Thymus (tissue), 11 donors: Measurements from ENCODE around the gene RUFY2. TPM values are rescaled to one million over a fixed set of nuclear protein-coding genes. Genes with fewer than 3 reads are reported as not detected.
"Not testable (repeated sequence)": the region's sequence is repeated elsewhere in the genome, so short reads cannot be mapped to it uniquely, and the experiment has no call there.

ENCODE experiments used
- DNase-seq, 9 donors: peaks; one replicate each; pipeline ENCODE4 v3.0.0-alpha.2; 2013; ENCODE audit warnings: low spot score in 9 of 9, low read depth in 6 of 9, missing footprints in 1 of 9
- H3K27ac ChIP-seq, 2 donors: one replicate each; pipeline ENCODE4 v1.5.1; 2013; ENCODE audit warnings: control low read depth in 1 of 2, low read depth in 1 of 2, low read length in 1 of 2, mild to moderate bottlenecking in 1 of 2, moderate library complexity in 1 of 2
- H3K27me3 ChIP-seq, 2 donors: one replicate each; pipeline ENCODE4 v1.5.1; 2013; ENCODE audit warnings: low read length in 1 of 2; ENCODE audit not compliant: control insufficient read depth in 2 of 2, insufficient read depth in 1 of 2
- H3K36me3 ChIP-seq, 2 donors: one replicate each; pipeline ENCODE4 v1.5.1; 2013; ENCODE audit warnings: low read length in 1 of 2, mild to moderate bottlenecking in 1 of 2, moderate library complexity in 1 of 2; ENCODE audit not compliant: control insufficient read depth in 2 of 2, insufficient read depth in 2 of 2
- H3K4me1 ChIP-seq, 2 donors: one replicate each; pipeline ENCODE4 v1.5.1; 2013; ENCODE audit warnings: low read length in 2 of 2; ENCODE audit not compliant: control insufficient read depth in 2 of 2, insufficient read depth in 2 of 2
- H3K4me3 ChIP-seq, 2 donors: one replicate each; pipeline ENCODE4 v1.5.1; 2013; ENCODE audit warnings: low read length in 2 of 2, control low read depth in 1 of 2, mild to moderate bottlenecking in 1 of 2
- H3K9me3 ChIP-seq, 2 donors: one replicate each; pipeline ENCODE4 v1.5.1; 2013; ENCODE audit warnings: low read length in 1 of 2, mild to moderate bottlenecking in 1 of 2; ENCODE audit not compliant: control insufficient read depth in 2 of 2, insufficient read depth in 1 of 2
- WGBS: extraction: QIAGEN DNeasy Blood & Tissue Kit; methylation state at CpG from one replicate; pipeline ENCODE4 v1.1.7; 2013; 5-methylcytosine and 5-hydroxymethylcytosine counted together
- polyA plus RNA-seq: library from polyadenylated mRNA; stranded (reverse); fragments of 200-250 nt; gene quantifications from one replicate; pipeline ENCODE4 v1.2.3, GENCODE V29; 2013
- total RNA-seq: library from RNA; stranded (reverse); fragments of 120-200 nt; gene quantifications from one replicate; pipeline ENCODE4 v1.2.4, GENCODE V29; 2013
- donor health status: healthy.

The RUFY2 gene
- total and polyA plus RNA-seq, 2 donors: 11.5 to 12.2 TPM

GRCh38 chr10:68314930-68315329, 92.1 kb downstream of the RUFY2 start:
- not testable (repeated sequence) for DNase-seq, H3K4me3 ChIP-seq, H3K27ac ChIP-seq, H3K4me1 ChIP-seq, H3K36me3 ChIP-seq, H3K27me3 ChIP-seq
- peaks cover 0 to 10% of the 10 kb centered on the region in 2 donors for H3K9me3 ChIP-seq
- 97% methylated on average over 6 of the region's 6 CpGs for WGBS

- DNase-seq: no peak
- H3K4me3 ChIP-seq: no peak overlapping the region
- peaks cover 2 to 7% of the 10 kb centered on the region in 2 donors for H3K4me1 ChIP-seq
- no peaks in the 10 kb centered on the region for H3K27me3 ChIP-seq
- H3K27ac ChIP-seq: no peak overlapping the region
- no peaks in the 10 kb centered on the region for H3K9me3 ChIP-seq
- no peaks in the 10 kb centered on the region for H3K36me3 ChIP-seq
Observed at GRCh38 chr10:68310531-68310930, 96.5 kb downstream of the RUFY2 start.

DNA sequence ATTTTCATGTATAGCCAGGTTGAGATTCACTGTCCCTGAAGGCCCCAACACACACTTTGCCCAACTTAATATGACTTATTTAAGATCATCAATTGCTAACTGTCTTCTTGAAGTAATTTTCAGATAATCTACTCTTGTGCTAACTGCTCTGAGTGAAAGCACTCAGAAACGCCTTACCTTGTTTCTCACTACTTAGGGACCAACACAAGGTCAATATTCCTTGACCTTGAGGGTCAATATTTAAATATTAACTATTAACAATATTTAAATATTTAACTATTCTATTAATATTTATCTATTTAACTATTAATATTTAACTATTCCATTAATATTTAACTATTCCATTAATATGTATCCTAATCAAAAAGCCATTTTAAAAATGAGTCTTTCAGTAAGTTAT, 101.2 kb downstream of the RUFY2 start:
- Histone ChIP-seq H3K27me3 (no peaks in the 10 kb centered on the region), H3K4me1 (no peaks in the 10 kb centered on the region), H3K9me3 (no peaks in the 10 kb centered on the region), H3K4me3 (no peak overlapping the region), H3K36me3 (no peaks in the 10 kb centered on the region), H3K27ac (no peak overlapping the region)
- 42% methylated on average over 1 of the region's 1 CpG for WGBS
- no peak for DNase-seq

- no peaks in the 10 kb centered on the region for H3K9me3 ChIP-seq
- H3K27me3 ChIP-seq: no peaks in the 10 kb centered on the region
- WGBS: 92% methylated on average over 7 of the region's 7 CpGs
- no peaks in the 10 kb centered on the region for H3K36me3 ChIP-seq
- no peak for DNase-seq
- H3K4me1 ChIP-seq: no peaks in the 10 kb centered on the region
- H3K27ac ChIP-seq: no peak overlapping the region
- H3K4me3 ChIP-seq: no peak overlapping the region
Observed at GRCh38 chr10:68303849-68304412, 103.1 kb downstream of the RUFY2 start.

DNA sequence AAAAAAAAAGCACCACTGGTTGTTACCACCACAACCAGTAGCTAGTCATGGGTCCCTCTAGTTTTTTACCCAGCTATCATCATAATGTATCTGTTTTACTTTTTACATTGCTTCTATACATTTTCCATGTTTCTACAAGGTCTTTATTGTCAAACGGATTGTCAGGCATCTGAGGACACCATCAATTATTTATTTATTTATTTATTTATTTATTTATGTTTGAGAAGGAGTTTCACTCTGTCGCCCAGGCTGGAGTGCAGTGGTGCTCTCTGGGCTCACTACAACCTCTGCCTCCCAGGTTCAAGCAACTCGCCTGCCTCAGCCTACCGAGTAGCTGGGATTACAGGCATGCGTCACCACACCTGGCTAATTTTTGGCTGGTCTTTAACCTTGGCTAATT, 104.2 kb downstream of the RUFY2 start:
- WGBS: 88% methylated on average over 5 of the region's 5 CpGs
- H3K4me1 ChIP-seq: no peaks in the 10 kb centered on the region
- H3K9me3 ChIP-seq: no peaks in the 10 kb centered on the region

DNA sequence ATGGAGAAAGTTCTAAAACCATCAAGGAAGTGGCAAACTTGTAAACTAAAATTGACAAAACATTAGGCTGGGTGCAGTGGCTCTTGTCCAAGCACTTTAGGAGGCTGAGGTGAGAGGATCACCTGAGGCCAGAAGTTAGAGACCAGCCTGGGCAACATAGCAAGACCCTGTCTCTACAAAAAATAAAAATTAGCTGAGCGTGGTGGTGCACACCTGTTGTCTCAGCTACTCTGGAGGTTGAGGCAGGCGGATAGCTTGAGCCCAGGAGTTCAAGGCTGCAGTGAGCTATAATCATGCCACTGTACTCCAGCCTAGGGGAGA, 104.6 kb downstream of the RUFY2 start:
- Histone ChIP-seq H3K27ac (no peak overlapping the region), H3K4me3 (no peak overlapping the region), H3K27me3 (no peaks in the 10 kb centered on the region), H3K4me1 (no peaks in the 10 kb centered on the region), H3K9me3 (no peaks in the 10 kb centered on the region), H3K36me3 (no peaks in the 10 kb centered on the region)
- WGBS: 73% methylated on average over 2 of the region's 2 CpGs
- DNase-seq: no peak

More for the DNA sequence above, 104.2 kb downstream of the RUFY2 start:
- H3K27me3 ChIP-seq: no peaks in the 10 kb centered on the region
- DNase-seq: no peak
- H3K36me3 ChIP-seq: no peaks in the 10 kb centered on the region
- no peak overlapping the region for H3K4me3 ChIP-seq
- no peak overlapping the region for H3K27ac ChIP-seq

DNA sequence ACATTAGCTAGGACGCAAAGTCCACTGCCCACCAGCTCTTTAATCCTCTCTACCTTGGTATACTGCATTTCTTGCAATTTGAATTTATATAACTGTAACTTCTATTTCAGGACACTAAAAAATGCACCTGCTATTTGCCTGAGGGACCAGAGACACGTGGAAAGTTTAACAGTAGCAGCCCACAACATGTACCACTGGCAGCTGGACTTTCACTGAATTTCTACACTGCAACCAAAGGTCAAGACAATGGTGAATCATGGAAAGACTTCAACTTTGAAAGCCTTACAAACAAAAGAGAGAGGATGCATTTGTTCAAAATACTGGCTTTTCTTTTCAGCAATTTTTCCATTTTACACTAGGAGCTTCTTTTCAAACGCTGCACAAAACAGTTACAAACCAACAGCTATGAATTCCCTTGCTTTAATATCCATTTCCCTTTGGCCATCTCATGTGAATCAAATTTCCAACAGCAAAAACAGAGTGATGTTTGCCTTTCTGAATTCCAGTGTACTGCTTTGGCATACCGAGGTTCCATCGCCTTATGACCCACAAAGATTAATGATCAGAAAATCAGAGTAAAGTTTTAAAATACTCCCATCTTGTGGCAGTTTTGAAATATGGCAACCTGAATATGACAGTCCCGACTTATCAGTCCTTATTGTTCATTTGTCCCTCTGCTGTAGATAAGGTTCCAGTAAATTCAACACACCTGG, 105.1 kb downstream of the RUFY2 start:
- H3K27ac ChIP-seq: no peak overlapping the region
- 63% methylated on average over 6 of the region's 6 CpGs for WGBS
- no peaks in the 10 kb centered on the region for H3K4me1 ChIP-seq
- H3K36me3 ChIP-seq: no peaks in the 10 kb centered on the region
- no peaks in the 10 kb centered on the region for H3K27me3 ChIP-seq
- no peaks in the 10 kb centered on the region for H3K9me3 ChIP-seq
- DNase-seq: peak in 4 of 9 donors; percentile 8 to 44 (median 12)
- H3K4me3 ChIP-seq: no peak overlapping the region

- H3K4me1 ChIP-seq: no peaks in the 10 kb centered on the region
- H3K36me3 ChIP-seq: no peaks in the 10 kb centered on the region
- H3K27me3 ChIP-seq: no peaks in the 10 kb centered on the region
- H3K9me3 ChIP-seq: no peaks in the 10 kb centered on the region
- DNase-seq: no peak
- no peak overlapping the region for H3K27ac ChIP-seq
- WGBS: 94% methylated on average over 3 of the region's 3 CpGs
- no peak overlapping the region for H3K4me3 ChIP-seq
Observed at GRCh38 chr10:68301301-68301700, 105.8 kb downstream of the RUFY2 start.

DNA sequence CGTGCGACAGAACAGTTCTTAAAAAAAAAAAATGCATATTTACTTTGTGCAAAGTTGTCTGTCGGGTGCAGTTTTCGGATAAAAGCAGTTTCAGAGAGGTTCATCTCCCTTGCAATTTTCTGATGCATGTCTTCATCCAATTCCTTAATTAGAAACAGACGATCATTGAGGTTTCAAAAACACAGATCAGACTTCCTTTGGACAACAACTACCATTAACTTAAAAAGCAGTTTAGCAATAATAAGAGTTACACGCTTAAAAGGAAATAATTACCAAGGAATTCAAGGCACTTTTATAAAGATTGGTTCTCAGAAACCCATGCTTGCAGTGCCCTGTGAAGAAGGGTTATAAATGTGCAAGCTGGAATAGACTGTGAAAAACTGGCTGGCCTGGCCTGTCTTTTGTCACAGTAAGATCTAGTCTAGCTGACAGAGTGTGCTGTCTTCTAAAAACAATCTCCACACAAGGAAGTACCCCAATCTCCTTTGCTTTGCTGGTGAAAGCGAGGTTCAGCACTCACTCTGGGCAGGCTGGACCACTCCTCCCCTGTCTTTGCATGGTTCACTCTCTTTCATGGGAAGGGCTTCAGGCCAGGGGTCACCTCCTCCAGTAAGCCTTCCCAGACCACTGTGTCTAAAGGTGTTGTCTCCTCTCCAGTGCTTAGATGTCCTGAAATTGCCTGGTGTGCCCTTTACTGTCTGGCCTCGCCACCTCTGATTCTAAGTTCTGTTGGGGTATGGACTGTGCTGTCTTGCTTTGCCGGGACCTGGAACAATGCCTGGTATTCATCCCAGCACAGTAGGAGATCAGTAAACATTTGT, 110.0 kb downstream of the RUFY2 start:
- Histone ChIP-seq H3K4me3 (no peak overlapping the region), H3K27ac (no peak overlapping the region), H3K9me3 (no peaks in the 10 kb centered on the region), H3K36me3 (no peaks in the 10 kb centered on the region), H3K27me3 (no peaks in the 10 kb centered on the region), H3K4me1 (no peaks in the 10 kb centered on the region)
- 92% methylated on average over 9 of the region's 9 CpGs for WGBS
- DNase-seq: no peak
